H1 (cell line): ENCODE measurements around the gene LGI4. TPM values are rescaled to one million over a fixed set of nuclear protein-coding genes. Genes with fewer than 3 reads are reported as not detected.

Source experiments
- BCL11A ChIP-seq, 2 experiments: IDR thresholded peaks; one replicate each; pipeline ENCODE4 v1.6.1; 2011; ENCODE audit warnings: low read depth in 2 of 2, low read length in 2 of 2, mild to moderate bottlenecking in 2 of 2
- CBX5 ChIP-seq: fragments of 300-800, 300-1000 bp; sonication (generic); IDR thresholded peaks from 2 replicates; pipeline ENCODE4 v1.7.1; 2016; ENCODE audit warnings: antibody characterized with exemption, low read length, low read depth
- CHD1 ChIP-seq: IDR thresholded peaks from 2 replicates; pipeline ENCODE4 v1.6.1; 2012; ENCODE audit warnings: low read depth, low read length, improper control_type of control experiment
- CHD2 ChIP-seq: IDR thresholded peaks from 2 replicates; pipeline ENCODE4 v1.6.1; 2012; ENCODE audit warnings: low read length, improper control_type of control experiment
- CHD7 ChIP-seq: fragments of 300-600 bp; sonication (generic); IDR thresholded peaks from 2 replicates; pipeline ENCODE4 v1.7.1; 2012; ENCODE audit warnings: low read length, moderate library complexity, mild to moderate bottlenecking, inconsistent platforms; ENCODE audit not compliant: insufficient replicate concordance
- NANOG ChIP-seq: IDR thresholded peaks from 2 replicates; pipeline ENCODE4 v1.6.1; 2011; ENCODE audit warnings: low read length, low read depth, mild to moderate bottlenecking, inconsistent platforms; ENCODE audit not compliant: insufficient read depth, poor library complexity, severe bottlenecking
- POLR2A ChIP-seq, 2 experiments: IDR thresholded peaks; 1 replicate in 1 of 2; 2 replicates in 1 of 2; pipeline ENCODE4 v1.6.1; 2011; ENCODE audit warnings: low read depth in 2 of 2, low read length in 2 of 2, mild to moderate bottlenecking in 2 of 2; ENCODE audit errors: control extremely low read depth in 1 of 2
- POLR2AphosphoS5 ChIP-seq: IDR thresholded peaks from 2 replicates; pipeline ENCODE4 v1.6.1; 2011; ENCODE audit warnings: low read depth, low read length
- RAD21 ChIP-seq, 2 experiments: IDR thresholded peaks in 1 of 2; conservative IDR thresholded peaks in 1 of 2; 2 replicates each; pipeline ENCODE4 v1.6.1; 2011; ENCODE audit warnings: low read depth in 2 of 2, low read length in 2 of 2, improper control_type of control experiment in 1 of 2, inconsistent platforms in 1 of 2, mild to moderate bottlenecking in 1 of 2, moderate library complexity in 1 of 2
- TBP ChIP-seq: IDR thresholded peaks from 2 replicates; pipeline ENCODE4 v1.6.1; 2011; ENCODE audit warnings: low read depth, low read length, improper control_type of control experiment
- TEAD4 ChIP-seq: IDR thresholded peaks from 2 replicates; pipeline ENCODE4 v1.6.1; 2012; ENCODE audit warnings: low read depth, low read length, inconsistent platforms, mixed read lengths
- YY1 ChIP-seq: IDR thresholded peaks from 2 replicates; pipeline ENCODE4 v1.6.1; 2011; ENCODE audit warnings: low read depth, mild to moderate bottlenecking, low read length
- polyA plus RNA-seq, 7 experiments: library from polyadenylated mRNA; depleted of rRNA in 3 of 7; stranded (reverse) in 5 of 7; unstranded in 2 of 7; fragments of >200 nt in 5 of 7; fragments of 200-250 nt in 2 of 7; gene quantifications; 1 replicate in 5 of 7; 2 replicates in 1 of 7; 4 replicates in 1 of 7; pipeline versions ENCODE4 v1.2.1 to v1.2.3, GENCODE V29; 2011 to 2013; ENCODE audit warnings: missing spikeins in 2 of 7, mixed read lengths in 2 of 7
- total RNA-seq: library from RNA; stranded (reverse); fragmentation: NEBNext Ultra II Directional; extraction: Animal tissue kit (Norgen Biotek cat#: 25700); gene quantifications from 2 replicates; pipeline ENCODE4 v1.2.1, GENCODE V29; 2021

The LGI4 gene
- total and polyA plus RNA-seq, 2 of the 8 experiments (the other 6 are each of a cell fraction or from before 2014, with no cell fraction given) = 2.0 to 8.2 TPM

- TF ChIP-seq CHD7 = no peak
- no peak for TF ChIP-seq CBX5
- TF ChIP-seq RAD21 (IDR thresholded peaks at IDR 0.05 in 1 of 2, conservative IDR thresholded peaks at IDR 0.05 in 1 of 2; ENCODE audit: low read depth in 2 of 2, low read length in 2 of 2) = no peak
- no peak for TF ChIP-seq CHD1
- no peak for TF ChIP-seq TEAD4
- no peak for TF ChIP-seq CHD2
- TF ChIP-seq NANOG = no peak
- no peak for TF ChIP-seq TBP
- no peak for TF ChIP-seq BCL11A (IDR thresholded peaks at IDR 0.05; ENCODE audit: low read depth in 2 of 2, low read length in 2 of 2)
- no peak for TF ChIP-seq POLR2A (IDR thresholded peaks at IDR 0.05; ENCODE audit: control extremely low read depth in 1 of 2, low read depth in 2 of 2, low read length in 2 of 2)
- TF ChIP-seq YY1 = no peak
- no peak for TF ChIP-seq POLR2AphosphoS5
These were observed 39.0 kb downstream of the LGI4 start (continued) for GRCh38 chr19:35095667-35096368.
